HepG2 (cell line): ENCODE results near the gene NRG2.

Experiments used
- ATF4 ChIP-seq, 2 experiments: fragments of 450-650 bp in 1 of 2; sonication (generic) in 1 of 2; formaldehyde crosslinking; IDR thresholded peaks; 2 replicates each; pipeline versions ENCODE4 v1.5.0 to v1.8.0; 2020 to 2022; ENCODE audit warnings: mild to moderate bottlenecking in 1 of 2, missing genetic modification reagents in 1 of 2
- ETV6 ChIP-seq: sonication (generic); formaldehyde crosslinking; conservative IDR thresholded peaks from 2 replicates; pipeline ENCODE4 v1.4.0; 2020; ENCODE audit warnings: missing genetic modification reagents
- JUN ChIP-seq: sonication (generic); formaldehyde crosslinking; IDR thresholded peaks from 2 replicates; pipeline ENCODE4 v1.4.0; 2020; ENCODE audit warnings: mild to moderate bottlenecking, missing genetic modification reagents
- POLR2AphosphoS5 ChIP-seq: IDR thresholded peaks from 2 replicates; pipeline ENCODE4 v1.6.1; 2012; ENCODE audit warnings: low read depth, low read length
- STAT6 ChIP-seq: sonication (generic); formaldehyde crosslinking; IDR thresholded peaks from 2 replicates; pipeline ENCODE4 v1.4.0; 2020; ENCODE audit warnings: missing genetic modification reagents, mild to moderate bottlenecking, borderline replicate concordance
- ZHX1 ChIP-seq: sonication (generic); formaldehyde crosslinking; IDR thresholded peaks from 2 replicates; pipeline ENCODE4 v1.8.1; 2022; ENCODE audit warnings: low read depth, mild to moderate bottlenecking, missing genetic modification reagents
- ZNF124 ChIP-seq: sonication (generic); formaldehyde crosslinking; IDR thresholded peaks from 2 replicates; pipeline ENCODE4 v1.4.0; 2020; ENCODE audit warnings: missing genetic modification reagents
- ZNF558 ChIP-seq: sonication (generic); formaldehyde crosslinking; IDR thresholded peaks from 2 replicates; pipeline ENCODE4 v1.9.0; 2022; ENCODE audit warnings: mild to moderate bottlenecking, missing genetic modification reagents, borderline replicate concordance
- ZNF639 ChIP-seq: conservative IDR thresholded peaks from 2 replicates; pipeline ENCODE4 v1.6.1; 2018; ENCODE audit warnings: missing genetic modification reagents
- ZNF777 ChIP-seq: sonication (generic); formaldehyde crosslinking; IDR thresholded peaks from 2 replicates; pipeline ENCODE4 v1.4.0; 2020; ENCODE audit warnings: missing genetic modification reagents

- TF ChIP-seq ZNF124 (CRISPR knock-in tag) (no peak), JUN (no peak), ATF4 (CRISPR knock-in tag; IDR thresholded peaks at IDR 0.05) (no peak), ZNF558 (CRISPR knock-in tag) (no peak), ZNF639 (CRISPR knock-in tag) (no peak), POLR2AphosphoS5 (no peak), ZNF777 (no peak), STAT6 (CRISPR knock-in tag) (no peak), ZHX1 (CRISPR knock-in tag) (no peak), ETV6 (CRISPR knock-in tag) (no peak)
Measured at GRCh38 chr5:139885172-139885856, 157.8 kb downstream of the NRG2 start.
